Stimulated activated CD8-positive, alpha-beta memory T cell treated with anti-CD3 and anti-CD28 coated beads, Interleukin-4, amount 100 ng/mL, for 24 hours (primary cell): ENCODE data around the gene SRMS.

Experiments
- DNase-seq: peaks from one replicate; pipeline ENCODE4 v3.0.0-alpha.2; 2020; ENCODE audit warnings: low read depth

SRMS gene, protein sequence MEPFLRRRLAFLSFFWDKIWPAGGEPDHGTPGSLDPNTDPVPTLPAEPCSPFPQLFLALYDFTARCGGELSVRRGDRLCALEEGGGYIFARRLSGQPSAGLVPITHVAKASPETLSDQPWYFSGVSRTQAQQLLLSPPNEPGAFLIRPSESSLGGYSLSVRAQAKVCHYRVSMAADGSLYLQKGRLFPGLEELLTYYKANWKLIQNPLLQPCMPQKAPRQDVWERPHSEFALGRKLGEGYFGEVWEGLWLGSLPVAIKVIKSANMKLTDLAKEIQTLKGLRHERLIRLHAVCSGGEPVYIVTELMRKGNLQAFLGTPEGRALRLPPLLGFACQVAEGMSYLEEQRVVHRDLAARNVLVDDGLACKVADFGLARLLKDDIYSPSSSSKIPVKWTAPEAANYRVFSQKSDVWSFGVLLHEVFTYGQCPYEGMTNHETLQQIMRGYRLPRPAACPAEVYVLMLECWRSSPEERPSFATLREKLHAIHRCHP

GRCh38 chr20:63547725-63548480 lies at the start of gene SRMS:
Gene SRMS, minus strand, starts transcription at chr20:63547749. Its CDS starts 286 bp downstream, at chr20:63547463.
- DNase-seq = no peak

- no peak for DNase-seq
These were observed 48.9 kb upstream of the SRMS start for GRCh38 chr20:63596423-63596822.

GRCh38 chr20:63595416-63596127 lies 48.0 kb upstream of the SRMS start:
- DNase-seq = no peak

GRCh38 chr20:63594043-63594561 lies 46.6 kb upstream of the SRMS start:
- no peak for DNase-seq

DNA sequence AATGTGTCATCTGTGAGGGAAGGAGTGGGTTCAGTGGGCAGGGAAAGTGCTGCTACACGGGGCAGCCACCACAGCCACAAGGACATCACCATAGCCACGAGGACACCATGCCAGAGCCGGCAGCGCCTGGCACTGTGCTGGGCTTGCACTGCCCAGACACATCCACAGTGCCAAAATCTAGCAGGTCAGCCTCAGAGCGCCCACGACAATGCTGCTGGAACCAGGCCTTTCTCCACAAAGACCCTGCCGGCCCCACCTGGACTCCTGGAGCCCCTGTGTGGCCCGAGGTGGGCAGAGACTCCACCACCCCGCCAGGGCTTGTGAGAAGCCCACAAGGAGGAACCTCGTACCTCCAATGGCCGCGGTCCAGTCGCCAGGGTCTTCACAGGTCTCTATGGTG lies 45.1 kb upstream of the SRMS start:
- no peak for DNase-seq

GRCh38 chr20:63591786-63592355 lies 44.3 kb upstream of the SRMS start:
- DNase-seq = no peak

DNA sequence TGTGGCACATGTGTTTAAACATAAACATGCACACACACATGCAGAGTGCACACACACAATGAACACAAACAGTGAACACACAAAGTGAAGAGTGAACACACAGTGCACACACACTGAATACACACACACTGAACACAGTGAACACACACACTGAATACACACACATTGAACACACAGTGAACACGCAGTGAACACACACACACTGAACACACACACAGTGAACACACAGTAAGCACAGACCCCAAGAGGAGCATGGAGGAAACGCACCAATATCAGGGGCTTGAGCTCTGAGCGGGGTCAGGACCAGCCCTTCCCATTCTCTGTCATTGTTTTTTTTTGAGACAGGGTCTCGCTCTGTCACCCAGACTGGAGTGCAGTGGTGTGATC lies 43.6 kb upstream of the SRMS start:
- no peak for DNase-seq

DNA sequence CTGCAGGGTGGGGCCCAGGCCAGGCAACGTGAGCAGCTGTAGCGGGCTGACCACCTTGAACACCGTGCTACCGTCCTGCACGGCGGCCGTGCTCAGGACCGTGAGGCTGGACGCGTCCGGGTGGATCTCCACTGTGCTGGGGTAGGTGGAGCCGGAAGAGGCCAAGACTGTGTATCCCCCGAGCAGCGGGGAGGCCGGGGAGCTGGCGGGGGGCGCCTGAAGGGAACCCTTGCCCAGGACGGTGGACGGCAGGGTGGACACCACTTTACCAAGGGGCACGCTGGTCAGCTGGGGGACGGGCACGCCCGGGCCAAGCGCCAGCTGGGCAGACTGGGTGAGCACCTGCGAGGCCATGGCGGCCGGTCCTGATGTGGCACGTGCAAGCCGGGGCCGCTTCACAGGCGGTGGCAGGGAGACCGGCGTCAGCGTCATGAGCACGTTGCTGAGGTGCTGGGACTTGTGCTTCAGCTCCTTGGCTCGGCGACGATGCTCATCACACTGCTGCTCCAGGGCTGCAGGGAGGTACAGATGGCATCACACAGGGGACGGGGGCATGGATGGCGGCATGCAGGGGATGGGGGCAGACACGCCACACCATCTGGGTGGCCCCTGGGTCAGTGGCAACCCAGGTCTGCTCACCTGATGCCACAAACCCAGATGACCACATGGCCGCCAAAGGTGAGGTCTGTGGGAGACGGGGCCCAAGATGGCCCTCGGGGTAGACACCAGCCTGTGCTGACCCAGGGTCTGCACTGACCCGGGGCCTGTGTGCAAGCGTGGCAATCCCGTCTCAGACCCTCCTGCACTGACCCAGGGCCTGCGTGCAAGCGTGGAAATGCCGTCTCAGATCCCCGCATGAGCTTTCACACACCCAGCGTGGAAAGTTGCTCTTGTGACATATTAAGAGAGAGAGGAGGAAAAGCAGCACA lies 42.9 kb upstream of the SRMS start:
- no peak for DNase-seq

DNA sequence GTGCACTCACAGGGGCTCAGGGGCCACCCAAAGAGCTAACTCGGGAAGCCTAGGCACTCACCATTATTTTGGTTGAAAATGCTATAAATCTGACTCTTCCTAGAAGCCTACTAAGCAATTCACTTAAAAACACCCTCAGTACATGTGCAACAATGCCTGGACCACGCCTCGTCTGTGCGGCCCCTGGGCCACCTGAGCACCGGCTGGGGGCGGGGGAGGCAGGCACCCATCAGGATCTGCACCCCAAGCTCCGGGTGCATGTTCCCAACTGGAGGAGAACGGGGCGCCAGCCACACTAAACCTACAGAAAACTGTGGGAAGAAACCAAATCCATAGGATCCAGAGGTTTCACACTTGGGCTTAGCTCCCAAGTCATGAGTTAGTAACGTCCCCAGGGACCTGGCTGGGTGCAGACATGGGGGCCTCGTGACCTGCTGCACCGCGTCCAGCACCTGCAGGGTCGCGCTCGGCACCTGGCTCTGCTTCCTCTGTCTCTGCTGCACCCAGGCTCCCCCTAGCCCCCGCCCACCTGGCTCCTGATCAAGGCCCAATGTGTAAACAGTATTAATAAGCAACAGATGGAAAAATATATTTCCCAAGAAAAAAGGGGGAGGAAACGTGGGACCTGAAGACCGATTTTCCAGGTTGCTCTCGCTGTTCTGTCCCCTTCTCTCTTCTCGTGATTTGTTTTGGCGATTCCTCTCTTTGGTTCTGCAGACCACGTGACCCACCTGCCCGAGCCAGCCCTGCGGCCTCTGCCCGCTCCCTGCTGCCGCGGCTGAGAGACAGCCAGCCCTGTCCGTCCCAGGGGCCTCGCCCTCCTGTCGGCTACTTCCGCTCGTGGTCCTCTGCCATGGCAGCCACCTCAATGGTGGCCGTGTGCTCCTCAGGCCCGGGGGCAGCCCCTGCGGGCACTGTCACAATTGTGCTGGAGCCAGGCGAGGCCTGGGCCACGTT lies 42.0 kb upstream of the SRMS start:
- DNase-seq = no peak

DNA sequence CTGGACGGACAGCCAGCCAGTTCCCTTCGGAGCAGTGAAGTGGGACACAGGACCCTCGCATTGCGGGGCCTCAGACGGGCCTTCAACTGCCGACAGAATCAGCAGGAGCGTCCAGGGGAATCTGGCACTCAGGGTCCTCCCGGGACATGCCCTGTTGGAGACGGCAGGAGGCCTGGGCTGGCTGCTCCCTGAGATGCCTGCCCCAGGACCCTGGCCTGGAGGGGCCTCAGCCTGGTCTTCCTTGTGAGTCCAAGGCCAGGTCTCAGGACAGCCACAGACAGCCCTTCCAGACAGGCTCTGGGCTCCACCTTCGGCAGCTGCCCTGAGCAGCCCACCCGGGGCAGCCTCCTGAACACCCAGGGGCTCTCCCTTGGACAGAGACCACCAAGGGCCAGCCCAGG lies 41.1 kb upstream of the SRMS start:
- DNase-seq = no peak

DNA sequence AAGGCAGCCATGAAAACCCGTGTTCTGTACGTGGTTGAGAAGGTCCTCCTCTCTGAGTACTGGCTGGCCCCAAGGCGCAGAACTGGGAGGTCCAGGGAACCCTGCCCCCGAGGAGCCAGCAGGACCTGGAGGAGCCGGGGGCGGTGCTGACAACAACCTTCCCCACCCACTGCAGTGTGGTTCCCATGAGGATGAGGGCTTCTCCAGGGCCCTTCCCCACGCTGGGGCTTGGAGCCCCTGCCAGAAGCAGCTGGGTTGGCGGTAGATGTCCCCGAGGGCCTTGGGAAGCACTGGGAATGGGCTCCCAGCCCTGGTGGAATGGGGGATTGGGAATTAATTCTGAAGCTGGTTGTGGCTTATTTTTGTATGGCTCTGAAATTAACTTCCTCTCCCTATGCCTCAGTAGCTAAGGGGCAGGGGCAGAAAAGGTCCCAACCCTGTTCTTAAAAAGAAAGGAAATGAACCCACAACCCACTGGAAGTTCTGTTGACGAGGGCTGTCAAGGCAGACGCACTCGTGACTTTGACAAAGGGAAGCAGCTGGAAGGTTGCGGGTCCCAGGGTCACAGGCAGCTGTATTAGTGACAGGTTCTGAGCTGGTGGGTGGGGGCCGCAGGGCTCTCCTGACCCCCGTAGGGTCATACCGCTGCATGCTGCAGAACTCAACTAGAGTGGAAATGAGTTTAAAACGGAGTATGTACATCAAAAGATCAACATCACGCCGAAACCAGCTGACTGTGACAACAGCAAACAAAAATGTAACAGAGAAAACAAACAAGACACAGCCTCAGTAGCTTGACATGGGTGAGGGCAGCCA lies 40.4 kb upstream of the SRMS start:
- no peak for DNase-seq

GRCh38 chr20:63587256-63587655 lies 39.7 kb upstream of the SRMS start:
- DNase-seq = no peak

- no peak for DNase-seq
These were observed 39.2 kb upstream of the SRMS start for GRCh38 chr20:63586797-63587196.

GRCh38 chr20:63585616-63586565 lies 38.3 kb upstream of the SRMS start:
- DNase-seq = no peak

DNA sequence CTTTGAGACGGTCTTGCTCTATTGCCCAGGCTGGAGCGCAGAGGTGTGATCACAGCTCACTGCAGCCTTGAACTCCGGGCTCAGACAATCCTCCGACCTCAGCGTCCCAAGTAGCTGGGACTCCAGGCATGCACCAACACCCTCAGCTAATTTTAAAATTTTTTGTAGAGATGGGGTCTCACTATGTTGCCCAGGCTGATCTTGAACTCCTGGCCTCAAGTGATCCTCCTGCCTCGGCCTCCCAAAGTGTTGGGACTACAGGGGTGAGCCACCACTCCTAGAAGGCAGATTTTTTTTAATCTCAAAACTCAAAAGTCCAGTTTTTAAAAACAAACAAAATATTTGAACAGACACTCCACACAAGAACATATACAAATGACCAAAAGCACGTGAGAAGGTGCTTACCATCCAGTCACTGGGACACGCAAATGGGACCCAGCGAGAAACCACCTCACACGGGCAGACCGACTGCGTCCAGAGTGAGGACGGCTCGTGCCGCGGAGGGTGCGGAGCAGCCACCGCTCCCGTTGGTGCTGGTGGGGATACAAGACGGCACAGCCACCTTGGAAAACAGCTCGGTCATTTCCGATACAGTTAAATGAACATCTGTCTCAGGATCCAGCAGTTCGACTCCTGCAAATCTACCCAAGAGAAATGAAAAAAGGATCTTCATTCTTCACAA lies 35.0 kb upstream of the SRMS start:
- no peak for DNase-seq

DNA sequence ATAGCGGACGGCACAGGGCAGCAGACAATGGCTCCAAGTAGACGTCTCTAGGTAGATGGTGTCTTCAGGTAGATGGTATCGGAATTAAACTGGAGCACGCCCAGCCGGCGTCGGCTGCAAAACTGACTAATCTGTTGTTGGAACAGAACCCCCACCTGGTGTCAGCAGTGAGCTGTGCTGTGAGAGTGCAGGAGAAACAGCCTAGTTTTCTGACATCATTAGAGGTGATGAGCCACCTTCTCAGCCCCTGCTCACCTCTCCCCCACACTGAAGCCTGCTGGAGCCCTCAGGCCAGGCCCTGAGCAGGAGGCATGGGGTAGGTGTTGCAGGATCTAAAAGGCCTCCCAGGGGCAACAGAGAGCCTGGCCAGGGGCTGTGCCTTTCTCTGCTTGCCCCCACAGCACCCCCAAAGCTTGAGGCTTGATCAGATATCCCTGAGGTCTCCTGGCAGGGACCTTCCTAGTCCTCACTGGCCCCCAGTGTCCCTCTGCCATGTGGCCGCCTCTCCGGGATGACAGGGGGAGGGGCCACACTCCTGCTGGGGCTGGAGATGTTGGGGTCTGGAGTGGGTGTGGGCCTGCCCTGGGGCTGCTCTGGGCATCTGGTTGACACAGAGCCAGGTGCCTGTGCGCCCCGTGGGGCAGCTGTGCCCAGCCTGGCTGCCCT lies 33.4 kb upstream of the SRMS start:
- peak; percentile 38 for DNase-seq
